Upper lobe of right lung (tissue), 1 donor: ENCODE measurements around the gene PTPRC. TPM values are rescaled to one million over a fixed set of nuclear protein-coding genes. Genes with fewer than 3 reads are reported as not detected.

Experiments
- ATAC-seq: fragments of 200-7000 bp; cut with Tn5 transposase; one replicate; pipeline ENCODE4 v1.9.1; 2020; ENCODE audit warnings: mild to moderate bottlenecking, moderate library complexity
- DNase-seq: peaks from one replicate; pipeline ENCODE4 v3.0.0-alpha.2; 2020
- H3K27ac ChIP-seq: fragments of 200-600 bp; one replicate; pipeline ENCODE4 v1.8.0; 2022
- H3K27me3 ChIP-seq: fragments of 200-600 bp; one replicate; pipeline ENCODE4 v1.8.0; 2022; ENCODE audit warnings: mild to moderate bottlenecking
- H3K36me3 ChIP-seq: fragments of 200-600 bp; one replicate; pipeline ENCODE4 v1.8.0; 2022
- H3K4me1 ChIP-seq: fragments of 200-600 bp; one replicate; pipeline ENCODE4 v1.8.0; 2022
- H3K4me3 ChIP-seq: fragments of 200-600 bp; one replicate; pipeline ENCODE4 v1.8.0; 2022; ENCODE audit warnings: mild to moderate bottlenecking
- H3K9me3 ChIP-seq: fragments of 200-600 bp; one replicate; pipeline ENCODE4 v1.8.0; 2022
- intact Hi-C: fragments of 100-400 bp; cut with DNase I; formaldehyde crosslinking; loops from one replicate; pipeline ENCODE4 v1.11.0; 2022
- total RNA-seq: library from RNA; stranded (reverse); fragmentation: NEBNext Ultra II Directional; extraction: Animal tissue kit (Norgen Biotek cat#: 25700); gene quantifications from one replicate; pipeline ENCODE4 v1.2.1, GENCODE V29; 2021
- TF ChIP-seq, protein P1 (sequence below): fragments of 200-600 bp; IDR thresholded peaks from one replicate; pipeline ENCODE4 v1.8.0; 2022; ENCODE audit warnings: antibody characterized with exemption
- donor health status: DM: no; HTN: yes; CAD: no; lungs with severe emphysema.

PTPRC gene
- total RNA-seq, 1 donor from 2014 or later = 127 TPM

- Histone ChIP-seq H3K27me3 (no peaks in the 10 kb centered on the region), H3K9me3 (no peaks in the 10 kb centered on the region), H3K27ac (no peak overlapping the region), H3K4me1 (no peaks in the 10 kb centered on the region), H3K36me3 (peaks cover 14% of the 10 kb centered on the region), H3K4me3 (no peak overlapping the region)
- intact Hi-C loops = no loop called here
- TF ChIP-seq, protein P1, sequence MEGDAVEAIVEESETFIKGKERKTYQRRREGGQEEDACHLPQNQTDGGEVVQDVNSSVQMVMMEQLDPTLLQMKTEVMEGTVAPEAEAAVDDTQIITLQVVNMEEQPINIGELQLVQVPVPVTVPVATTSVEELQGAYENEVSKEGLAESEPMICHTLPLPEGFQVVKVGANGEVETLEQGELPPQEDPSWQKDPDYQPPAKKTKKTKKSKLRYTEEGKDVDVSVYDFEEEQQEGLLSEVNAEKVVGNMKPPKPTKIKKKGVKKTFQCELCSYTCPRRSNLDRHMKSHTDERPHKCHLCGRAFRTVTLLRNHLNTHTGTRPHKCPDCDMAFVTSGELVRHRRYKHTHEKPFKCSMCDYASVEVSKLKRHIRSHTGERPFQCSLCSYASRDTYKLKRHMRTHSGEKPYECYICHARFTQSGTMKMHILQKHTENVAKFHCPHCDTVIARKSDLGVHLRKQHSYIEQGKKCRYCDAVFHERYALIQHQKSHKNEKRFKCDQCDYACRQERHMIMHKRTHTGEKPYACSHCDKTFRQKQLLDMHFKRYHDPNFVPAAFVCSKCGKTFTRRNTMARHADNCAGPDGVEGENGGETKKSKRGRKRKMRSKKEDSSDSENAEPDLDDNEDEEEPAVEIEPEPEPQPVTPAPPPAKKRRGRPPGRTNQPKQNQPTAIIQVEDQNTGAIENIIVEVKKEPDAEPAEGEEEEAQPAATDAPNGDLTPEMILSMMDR = no peak
- ATAC-seq = no peak
- DNase-seq = no peak
Measured at GRCh38 chr1:198708761-198709525, 70.1 kb downstream of the PTPRC start.

- no peak overlapping the region for H3K27ac ChIP-seq
- no peak for DNase-seq
- no peaks in the 10 kb centered on the region for H3K36me3 ChIP-seq
- no peaks in the 10 kb centered on the region for H3K27me3 ChIP-seq
- no peak overlapping the region for H3K4me3 ChIP-seq
- TF ChIP-seq, protein P1 = no peak
- ATAC-seq = no peak
- no peaks in the 10 kb centered on the region for H3K4me1 ChIP-seq
- intact Hi-C loops = no loop called here
- no peaks in the 10 kb centered on the region for H3K9me3 ChIP-seq
Measured at GRCh38 chr1:198711837-198712236, 73.0 kb downstream of the PTPRC start.

GRCh38 chr1:198713081-198713480, 74.2 kb downstream of the PTPRC start:
- H3K36me3 ChIP-seq = no peaks in the 10 kb centered on the region
- no peak overlapping the region for H3K4me3 ChIP-seq
- no peaks in the 10 kb centered on the region for H3K9me3 ChIP-seq
- H3K27ac ChIP-seq = no peak overlapping the region
- no peak for DNase-seq
- TF ChIP-seq, protein P1 = no peak
- H3K27me3 ChIP-seq = no peaks in the 10 kb centered on the region
- H3K4me1 ChIP-seq = no peaks in the 10 kb centered on the region
- no peak for ATAC-seq
- intact Hi-C loops = no loop called here

- intact Hi-C loops = no loop called here
- TF ChIP-seq, protein P1 = no peak
- Histone ChIP-seq H3K27ac (no peak overlapping the region), H3K36me3 (no peaks in the 10 kb centered on the region), H3K4me1 (no peaks in the 10 kb centered on the region), H3K27me3 (no peaks in the 10 kb centered on the region), H3K9me3 (no peaks in the 10 kb centered on the region), H3K4me3 (no peak overlapping the region)
- ATAC-seq = peak; percentile 40
- DNase-seq = no peak
Measured at GRCh38 chr1:198714271-198714670, 75.4 kb downstream of the PTPRC start.

DNA sequence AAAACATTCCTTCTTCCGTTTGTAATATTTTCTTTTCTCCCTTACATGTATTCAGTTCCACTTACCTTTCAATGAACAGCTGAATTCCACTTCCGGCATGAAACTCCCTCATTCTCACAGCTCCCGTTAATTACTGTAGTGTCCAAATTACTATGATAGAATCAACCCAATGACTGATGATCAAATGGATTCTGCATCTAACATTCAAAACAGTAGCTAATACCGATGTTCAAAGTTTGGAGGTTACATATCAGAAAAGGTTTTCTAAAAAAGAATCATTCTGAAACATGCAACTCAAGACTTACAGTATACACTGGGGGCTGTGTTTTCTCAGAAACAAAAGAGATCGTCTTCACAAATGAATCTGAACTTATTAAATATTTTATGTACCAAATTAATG, 77.2 kb downstream of the PTPRC start:
- no peak overlapping the region for H3K27ac ChIP-seq
- ATAC-seq = no peak
- H3K4me3 ChIP-seq = no peak overlapping the region
- DNase-seq = no peak
- H3K27me3 ChIP-seq = no peaks in the 10 kb centered on the region
- no peaks in the 10 kb centered on the region for H3K4me1 ChIP-seq
- H3K9me3 ChIP-seq = no peaks in the 10 kb centered on the region
- TF ChIP-seq, protein P1 = no peak
- no peaks in the 10 kb centered on the region for H3K36me3 ChIP-seq
- intact Hi-C loops = no loop called here
